WTC11 (cell line): Measurements from ENCODE around the gene C11orf71. TPM values are rescaled to one million over a fixed set of nuclear protein-coding genes. Genes with fewer than 3 reads are reported as not detected.

Experiments used
- total RNA-seq: library from RNA; stranded (reverse); gene quantifications from 3 replicates; pipeline ENCODE4 v1.2.3, GENCODE V29; 2021

The C11orf71 gene
- total RNA-seq, 1 experiment from 2014 or later, result 5.9 TPM

Other genes starting within 250 kb of the C11orf71 start
- gene NNMT, start 104.1 kb downstream of the C11orf71 start, total RNA-seq, result 0.50 to 0.53 TPM in 2 of 3 replicates, not detected in the other
- 36.3 to 42.1 TPM (median 38.1 TPM) in 3 replicates for gene RBM7, start 155 bp upstream of the C11orf71 start, total RNA-seq
- 90.2 to 99.1 TPM (median 98.8 TPM) in 3 replicates for gene REXO2, start 39.0 kb upstream of the C11orf71 start, total RNA-seq
- gene NXPE1, start 159.4 kb upstream of the C11orf71 start, total RNA-seq, result 0.16 TPM in 1 of 3 replicates, not detected in the others
- 0.11 TPM in 1 of 3 replicates, not detected in the others for gene NXPE4, start 195.3 kb upstream of the C11orf71 start, total RNA-seq